GM20431 (cell line): ENCODE data around the gene SRGAP2B.
"Not testable (repeated sequence)": the region's sequence is repeated elsewhere in the genome, so short reads cannot be mapped to it uniquely, and the experiment has no call there.

Source experiments
- in situ Hi-C: fragments of 300-500 bp; cut with MseI, MboI; formaldehyde crosslinking; loops from one replicate; pipeline ENCODE4 v1.15.0; 2020; ENCODE audit warnings: low sequenced_read_pairs; ENCODE audit not compliant: unreplicated experiment

The SRGAP2B gene

GRCh38 chr1:145048181-145048856 is 46.8 kb downstream of the SRGAP2B start:
- in situ Hi-C loops = not testable (repeated sequence)

DNA sequence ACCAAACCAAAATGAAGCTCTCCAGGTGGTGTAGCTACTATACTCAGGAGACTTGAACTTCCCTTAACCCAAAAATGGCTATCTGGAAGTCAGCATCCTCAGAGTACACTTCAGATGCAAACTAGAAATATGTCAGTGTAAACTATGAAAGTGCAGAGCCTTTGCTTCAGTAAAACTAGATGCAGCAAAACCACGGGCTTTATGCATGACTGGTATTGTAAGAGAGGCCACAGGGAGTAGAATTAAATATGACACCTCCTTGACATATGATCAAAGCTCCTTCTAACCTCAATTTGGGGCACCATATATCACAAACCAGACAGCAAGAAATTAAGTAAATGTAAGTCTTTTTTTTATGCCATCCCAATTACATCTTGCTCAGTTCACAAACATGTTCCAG is 47.6 kb downstream of the SRGAP2B start:
- in situ Hi-C loops = not testable (repeated sequence)

GRCh38 chr1:145045571-145046273 is 49.4 kb downstream of the SRGAP2B start:
- in situ Hi-C loops = not testable (repeated sequence)

DNA sequence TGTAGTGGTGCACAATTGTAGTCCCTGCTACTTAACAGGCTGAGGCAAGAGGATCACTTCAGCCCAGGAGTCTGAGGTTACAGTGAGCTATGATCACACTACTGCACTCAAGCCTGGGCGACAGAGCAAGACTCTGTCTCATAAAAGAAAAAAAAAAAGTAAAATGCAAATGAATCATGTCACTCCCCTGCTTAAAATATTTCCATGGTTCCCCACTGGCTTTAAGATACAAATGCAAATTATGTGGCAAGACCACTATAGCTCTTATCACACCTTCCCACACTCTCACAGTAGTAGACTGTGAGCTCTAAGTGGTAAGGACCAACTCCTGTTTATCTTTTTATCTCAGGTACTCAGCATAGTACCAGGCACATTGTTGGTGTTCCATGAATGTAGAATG is 53.6 kb downstream of the SRGAP2B start:
- in situ Hi-C loops = not testable (repeated sequence)

- in situ Hi-C loops = not testable (repeated sequence)
Measured at GRCh38 chr1:145036019-145036418, 59.1 kb downstream of the SRGAP2B start.

DNA sequence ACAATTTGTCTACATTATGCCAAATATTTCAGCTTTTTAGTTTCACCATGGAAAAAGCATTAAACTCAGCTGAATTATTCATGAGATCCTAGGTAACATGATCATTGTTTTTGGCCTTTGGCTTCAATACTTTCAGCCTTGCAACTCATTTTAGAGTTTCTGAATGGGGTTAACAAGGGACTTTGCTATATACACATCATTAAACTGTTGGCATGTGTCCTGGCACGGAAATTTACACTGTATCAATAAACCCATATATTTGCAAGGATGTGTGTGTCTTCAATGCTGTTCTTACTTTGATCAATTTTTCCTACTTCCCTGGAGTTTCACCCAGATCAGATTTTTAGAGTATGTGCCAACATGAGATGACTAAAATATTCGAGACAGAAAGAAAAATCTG is 61.6 kb downstream of the SRGAP2B start:
- in situ Hi-C loops = not testable (repeated sequence)

DNA sequence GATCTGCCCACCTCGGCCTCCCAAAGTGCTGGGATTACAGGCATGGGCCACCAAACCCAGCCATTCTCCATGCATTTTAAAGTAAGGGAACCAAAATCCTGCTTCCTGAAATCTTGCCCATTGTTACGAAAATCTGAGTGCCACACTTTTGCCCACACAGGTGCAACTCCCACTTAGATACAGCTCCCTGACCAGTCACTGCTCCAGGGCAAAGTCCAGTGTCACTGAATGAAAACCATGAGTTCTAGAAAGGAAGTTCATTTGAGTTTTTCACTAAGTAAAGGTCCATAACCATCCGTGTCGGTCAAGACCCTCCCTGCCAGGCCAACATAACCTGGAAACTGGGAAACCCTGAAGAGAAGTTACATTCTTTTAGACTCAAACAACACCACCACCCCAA is 67.9 kb downstream of the SRGAP2B start:
- in situ Hi-C loops = not testable (repeated sequence)

DNA sequence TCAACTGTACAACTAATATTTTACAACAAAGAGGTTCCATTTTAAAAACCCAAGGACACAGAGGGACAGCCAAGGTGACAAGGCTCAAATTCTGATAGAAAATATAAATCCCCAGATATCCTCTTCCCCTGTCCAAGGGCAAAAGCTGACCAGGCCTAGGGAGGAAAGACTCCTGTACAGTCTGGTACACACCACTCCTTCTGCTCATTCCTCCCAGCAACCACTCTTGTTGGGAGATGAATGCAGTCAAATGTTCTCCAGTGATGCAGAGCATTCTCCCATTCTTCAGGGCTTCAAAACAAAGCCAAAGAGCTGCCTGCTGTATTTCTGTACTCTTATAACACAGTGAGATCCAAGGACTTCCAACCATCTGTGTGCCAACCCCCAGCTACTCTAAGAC is 69.8 kb downstream of the SRGAP2B start:
- in situ Hi-C loops = not testable (repeated sequence)

DNA sequence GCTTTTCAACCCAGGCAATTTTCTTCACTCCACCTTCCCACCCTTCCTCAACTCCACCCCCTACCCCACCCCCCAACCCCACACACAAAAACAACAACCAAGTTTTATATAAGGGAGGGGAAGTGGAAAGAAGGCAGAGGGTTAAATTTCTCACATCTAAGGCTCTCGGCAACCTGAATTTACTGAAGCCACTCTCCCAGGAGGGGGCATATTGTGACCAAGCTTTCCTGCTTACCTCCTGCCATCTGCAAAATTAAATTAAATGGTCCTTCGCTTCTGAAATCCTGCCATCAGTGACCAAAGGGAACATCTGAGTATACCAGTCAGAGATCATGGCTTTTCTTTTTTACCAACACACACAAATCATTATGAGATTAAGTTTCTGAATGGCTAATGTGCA is 72.9 kb downstream of the SRGAP2B start:
- in situ Hi-C loops = not testable (repeated sequence)

- in situ Hi-C loops = not testable (repeated sequence)
Measured at GRCh38 chr1:145021749-145022148, 73.4 kb downstream of the SRGAP2B start.

- in situ Hi-C loops = not testable (repeated sequence)
Measured at GRCh38 chr1:145019709-145020108, 75.4 kb downstream of the SRGAP2B start.

GRCh38 chr1:145017725-145018124 is 77.4 kb downstream of the SRGAP2B start:
- in situ Hi-C loops = not testable (repeated sequence)

GRCh38 chr1:145016492-145016862 is 78.7 kb downstream of the SRGAP2B start:
- in situ Hi-C loops = not testable (repeated sequence)

DNA sequence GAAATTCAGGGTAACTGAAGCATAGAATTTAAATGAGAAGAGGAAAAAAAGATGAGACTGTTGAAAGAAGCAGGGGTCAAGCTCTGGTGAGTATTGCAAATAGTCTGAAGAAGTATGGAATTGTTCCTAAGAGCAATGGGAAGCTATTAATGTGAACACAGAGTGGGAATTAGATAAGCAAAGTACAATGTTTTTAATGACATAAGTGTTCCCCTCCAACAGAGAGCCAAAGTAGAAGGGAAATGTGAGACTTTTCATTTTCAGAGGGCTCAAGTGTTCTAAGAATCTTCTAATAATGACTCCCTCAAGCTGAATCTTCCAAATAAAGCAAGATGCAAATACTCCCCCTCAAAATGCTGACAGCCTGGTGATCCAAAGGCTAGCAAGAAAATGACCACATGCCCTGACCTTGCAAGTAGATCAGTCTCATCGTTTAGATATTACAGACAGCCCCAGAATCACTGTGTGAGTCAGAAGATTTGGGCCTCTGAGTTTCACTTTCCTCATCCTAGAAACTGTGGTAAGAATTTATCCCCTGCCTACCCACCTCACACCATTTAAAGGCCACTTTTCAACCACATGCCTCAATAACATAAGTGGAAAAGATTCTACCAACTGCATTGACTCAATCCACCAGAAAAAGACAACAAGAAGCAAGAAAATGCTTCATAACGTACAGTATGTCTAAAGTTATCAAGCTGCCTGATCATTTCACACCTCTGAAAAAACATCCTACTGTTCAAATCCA is 79.2 kb downstream of the SRGAP2B start:
- in situ Hi-C loops = not testable (repeated sequence)

- in situ Hi-C loops = not testable (repeated sequence)
Measured at GRCh38 chr1:145013353-145013752, 81.8 kb downstream of the SRGAP2B start.

DNA sequence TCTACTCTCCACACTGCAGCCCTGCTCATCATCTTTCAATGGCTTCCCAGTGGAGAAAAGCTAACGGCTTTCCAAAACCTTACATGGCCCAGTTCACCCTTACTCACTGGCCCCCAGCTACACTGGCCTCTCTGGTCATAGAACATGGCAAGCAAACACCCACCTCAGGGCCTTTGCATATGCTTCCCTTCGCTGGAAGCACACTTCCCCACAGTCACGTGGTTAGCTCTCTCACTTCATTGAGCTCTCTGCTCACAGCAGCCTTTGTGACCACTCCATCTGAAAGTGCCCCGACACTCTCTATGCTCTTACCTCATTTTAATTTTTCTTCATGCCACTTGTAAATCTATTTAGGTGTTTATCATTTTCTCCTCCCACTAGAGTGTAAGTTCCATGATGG is 83.3 kb downstream of the SRGAP2B start:
- in situ Hi-C loops = not testable (repeated sequence)

- in situ Hi-C loops = not testable (repeated sequence)
Measured at GRCh38 chr1:145010580-145010979, 84.5 kb downstream of the SRGAP2B start.

DNA sequence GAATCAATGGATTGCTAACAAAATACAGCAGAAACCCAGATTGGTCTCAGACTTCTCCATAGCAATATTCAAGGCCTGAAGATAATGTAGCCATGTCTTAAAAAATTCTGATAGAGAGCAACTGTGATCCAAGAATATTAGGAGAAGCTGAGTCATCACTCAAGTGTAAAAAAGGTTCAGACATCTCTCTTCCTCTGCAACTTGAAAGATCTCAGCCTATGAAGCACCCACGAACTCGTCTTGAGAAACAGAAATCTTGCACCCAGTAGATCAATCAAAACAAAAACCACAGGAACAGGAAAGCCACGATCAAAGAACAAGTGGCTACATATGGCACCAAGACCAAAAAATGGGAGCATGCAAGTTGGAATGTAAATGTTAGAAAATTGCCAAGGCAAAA is 85.2 kb downstream of the SRGAP2B start:
- in situ Hi-C loops = not testable (repeated sequence)

GRCh38 chr1:145008388-145008787 is 86.7 kb downstream of the SRGAP2B start:
- in situ Hi-C loops = not testable (repeated sequence)

DNA sequence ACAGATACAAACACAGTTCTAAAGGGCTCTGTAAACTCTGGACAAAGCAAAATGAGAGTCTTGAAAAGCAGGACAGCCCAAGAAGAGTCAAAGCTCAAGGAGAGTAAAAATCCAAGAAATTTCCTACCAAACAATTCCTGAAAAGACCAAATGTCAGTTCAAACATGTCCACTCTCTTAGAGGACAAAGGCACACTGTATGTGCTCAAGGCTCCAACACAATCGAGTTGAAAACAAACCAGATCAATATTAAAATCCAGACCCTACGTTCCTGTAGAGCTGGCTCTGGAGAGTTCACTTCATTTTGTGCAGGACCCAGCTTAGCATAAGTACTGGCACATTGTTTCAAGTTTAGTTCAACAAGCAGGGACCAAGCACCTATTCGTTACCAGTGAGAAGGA is 90.0 kb downstream of the SRGAP2B start:
- in situ Hi-C loops = not testable (repeated sequence)

DNA sequence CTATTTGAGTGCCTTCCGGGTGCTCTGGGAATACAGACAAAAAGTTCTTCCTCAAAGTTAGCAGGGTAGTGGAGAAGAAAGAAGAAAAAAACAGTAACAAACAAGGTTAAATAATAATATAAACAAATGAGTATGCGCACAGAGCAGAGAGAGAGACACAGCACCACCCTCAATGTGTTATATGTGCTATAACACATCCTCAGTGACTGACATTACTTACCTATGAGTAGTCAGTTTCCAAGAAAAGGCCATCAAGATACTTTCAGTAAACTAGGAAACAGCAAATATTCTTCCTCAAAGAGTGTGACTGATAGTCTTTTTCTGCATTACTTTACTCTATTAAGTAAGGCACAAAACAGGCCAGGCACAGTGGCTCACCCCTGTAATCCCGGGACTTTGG is 93.7 kb downstream of the SRGAP2B start:
- in situ Hi-C loops = not testable (repeated sequence)
